Germinal center (tissue), 1 donor: ENCODE data around the gene UCKL1.

Source experiments
- DNase-seq: peaks from one replicate; pipeline ENCODE4 v3.0.0; 2012; ENCODE audit warnings: mixed read lengths, low spot score

UCKL1 gene

DNA sequence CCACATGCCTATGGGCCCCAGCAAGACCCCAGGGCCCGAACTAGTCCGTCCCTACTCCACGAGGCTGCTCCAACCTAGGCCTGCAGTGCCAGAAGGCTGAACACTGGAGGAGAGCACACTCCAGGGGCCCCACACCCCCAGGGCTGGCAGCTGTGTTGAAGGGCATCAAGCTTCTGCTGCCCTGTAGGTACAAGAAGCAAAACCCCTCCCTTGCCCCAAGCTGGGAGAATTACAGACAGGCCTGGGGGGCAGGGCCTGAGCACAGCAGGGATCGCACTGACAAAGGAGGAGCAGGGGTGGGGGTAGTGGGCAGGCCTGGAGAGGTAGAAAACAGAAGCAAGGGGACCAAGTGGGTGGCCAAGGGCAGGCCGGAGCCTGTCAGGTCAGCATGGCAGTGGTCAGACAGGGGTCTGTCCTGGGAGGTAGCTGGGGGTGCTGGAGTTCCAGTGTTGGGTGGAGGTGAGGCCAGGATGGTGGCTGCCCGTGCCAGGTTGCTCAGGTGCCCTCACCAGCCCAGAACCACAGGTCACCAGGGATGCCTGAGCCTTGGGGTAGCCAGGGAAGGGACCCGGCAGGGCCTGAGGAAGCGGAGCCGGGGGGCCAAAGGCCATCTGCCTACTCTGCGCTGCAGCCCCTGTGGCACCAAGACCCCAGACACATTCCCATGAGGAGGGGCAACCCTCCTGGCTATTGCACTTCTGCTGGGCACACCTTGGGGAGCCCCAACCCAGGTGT is 2.9 kb upstream of the UCKL1 start:
- DNase-seq: no peak

DNA sequence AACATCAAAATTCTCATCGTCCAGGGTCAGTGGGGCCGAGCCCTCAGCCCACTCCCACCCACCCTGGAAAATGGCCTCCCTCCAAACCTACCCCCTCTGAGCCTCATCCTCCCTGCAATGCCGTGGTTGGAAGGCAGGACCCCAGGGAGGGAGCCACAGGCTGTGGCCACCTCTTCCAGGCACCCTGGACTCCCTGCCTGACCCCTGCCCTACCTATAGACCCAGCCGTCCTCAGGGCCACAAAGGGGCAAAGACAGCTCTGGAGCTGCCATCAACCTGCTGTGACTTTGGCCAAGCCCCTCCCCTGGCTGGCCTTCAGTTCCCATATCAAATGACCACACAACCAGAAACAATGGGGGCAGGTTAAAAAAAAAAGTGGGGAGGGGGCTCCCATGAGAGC is 2.3 kb upstream of the UCKL1 start:
- no peak for DNase-seq

GRCh38 chr20:63957690-63958441 is 1.6 kb upstream of the UCKL1 start:
- no peak for DNase-seq

GRCh38 chr20:63957004-63957689 is 931 bp upstream of the UCKL1 start:
- peak; percentile 46 for DNase-seq

DNA sequence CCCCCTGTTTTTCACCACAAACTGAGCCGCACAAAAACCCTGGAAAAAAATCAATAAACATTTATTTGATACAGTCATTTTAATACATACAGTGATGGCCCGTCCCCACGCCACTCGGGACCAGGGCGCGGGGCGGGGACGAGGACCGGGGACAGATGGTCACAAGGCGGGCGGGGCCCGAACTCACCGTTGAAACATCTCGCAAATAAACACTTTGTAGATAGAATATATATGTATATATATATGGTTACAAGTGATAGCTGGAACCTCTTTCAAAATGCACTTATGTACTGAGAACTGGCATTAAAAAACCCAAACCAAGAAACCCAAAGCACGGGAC is 418 bp upstream of the UCKL1 start:
- DNase-seq: no peak

GRCh38 chr20:63955281-63955826 is 862 bp downstream of the UCKL1 start:
- peak; percentile 63 for DNase-seq

- no peak for DNase-seq
Observed at GRCh38 chr20:63953764-63954429, 2.3 kb downstream of the UCKL1 start.

DNA sequence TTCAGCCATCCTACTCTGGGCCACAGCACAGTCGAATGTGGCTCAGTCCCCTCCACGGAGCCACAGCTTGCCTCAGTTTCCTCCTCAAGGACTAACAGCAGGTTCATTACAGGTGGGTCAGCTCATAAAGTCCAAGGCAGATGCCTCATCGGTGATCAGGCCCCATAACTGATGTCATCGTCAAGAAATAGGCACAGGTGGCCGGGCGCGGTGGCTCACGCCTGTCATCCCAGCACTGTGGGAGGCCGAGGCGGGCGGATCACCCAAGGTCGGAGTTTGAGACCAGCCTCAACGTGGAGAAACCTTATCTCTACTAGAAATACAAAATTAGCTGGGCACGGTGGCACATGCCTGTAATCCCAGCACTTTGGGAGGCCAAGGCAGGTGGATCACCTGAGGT is 3.4 kb downstream of the UCKL1 start:
- no peak for DNase-seq

GRCh38 chr20:63952210-63952535 is 4.0 kb downstream of the UCKL1 start:
- DNase-seq: no peak

GRCh38 chr20:63951398-63952209 is 4.6 kb downstream of the UCKL1 start:
- DNase-seq: no peak

DNA sequence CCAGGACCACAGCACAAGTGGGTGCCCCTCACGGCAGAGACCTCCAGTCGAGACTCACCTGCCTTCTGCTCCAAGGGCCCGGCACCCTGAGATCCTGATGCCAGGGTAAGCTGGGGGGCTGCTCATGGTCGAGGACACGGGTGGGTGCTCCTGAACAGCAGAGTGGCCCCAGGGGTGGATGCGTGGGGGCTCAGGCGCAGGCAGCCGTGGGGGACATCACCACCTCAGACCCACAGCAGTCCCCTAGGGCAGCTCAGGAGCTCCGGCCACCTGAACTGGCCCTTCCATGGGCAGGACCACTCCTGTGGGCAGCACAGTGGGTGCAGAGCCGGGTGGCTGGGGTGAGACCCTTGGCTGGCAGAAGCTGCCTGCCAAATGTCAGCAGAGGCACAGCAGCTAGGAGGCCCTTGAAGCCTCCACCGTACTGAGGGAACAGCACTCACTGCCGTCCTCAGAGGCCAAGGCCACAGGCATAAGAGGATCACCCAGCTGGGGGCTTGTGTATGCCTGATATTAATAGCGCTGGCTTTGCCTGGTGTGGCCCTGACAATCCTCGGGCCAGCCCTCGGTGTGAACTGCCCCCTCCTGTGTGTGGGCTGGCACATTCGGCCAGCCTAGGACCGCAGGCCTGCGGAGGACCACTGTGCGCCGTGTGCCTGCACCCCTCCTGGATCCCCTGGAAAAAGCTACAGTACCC is 5.4 kb downstream of the UCKL1 start:
- DNase-seq: no peak

DNA sequence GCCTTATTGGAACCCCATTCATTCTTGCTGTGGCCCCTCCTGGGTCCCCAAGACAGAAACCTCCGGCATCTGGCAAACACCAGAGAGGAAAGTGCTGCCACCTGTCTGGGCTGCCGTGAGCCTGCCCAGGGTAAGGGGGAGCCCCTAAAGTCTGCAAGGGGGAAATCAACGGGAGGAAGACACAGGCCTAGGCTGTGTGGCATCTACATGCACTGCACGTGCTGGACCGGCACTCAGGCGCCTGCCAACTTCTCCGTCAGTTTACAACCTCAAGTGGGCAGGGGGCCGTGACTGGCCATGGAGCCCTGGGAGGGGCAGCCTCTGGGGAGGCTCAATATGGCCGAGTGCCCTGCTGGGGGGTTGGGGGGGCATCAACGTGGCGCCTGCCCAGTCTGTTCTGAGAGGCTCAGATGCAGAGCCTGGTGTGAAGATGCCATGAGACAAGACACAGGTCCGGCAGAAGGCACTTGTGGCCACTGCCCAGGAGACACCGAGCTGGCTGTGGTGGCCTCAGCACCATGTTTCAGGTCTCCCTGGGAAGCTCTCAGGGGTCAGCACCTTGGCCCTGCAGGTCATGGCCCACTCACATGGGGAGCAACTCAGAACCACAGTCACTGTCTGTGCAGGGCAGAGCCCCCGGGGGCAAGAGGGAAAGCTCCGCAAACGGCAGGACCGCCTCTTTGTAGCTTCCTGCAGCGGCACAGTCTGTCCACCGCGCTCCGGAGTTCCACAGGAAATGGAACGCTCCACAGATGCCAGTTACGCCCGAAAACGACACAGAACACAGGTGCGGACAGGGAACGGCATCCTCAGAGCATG is 8.4 kb downstream of the UCKL1 start:
- DNase-seq: peak; percentile 44

DNA sequence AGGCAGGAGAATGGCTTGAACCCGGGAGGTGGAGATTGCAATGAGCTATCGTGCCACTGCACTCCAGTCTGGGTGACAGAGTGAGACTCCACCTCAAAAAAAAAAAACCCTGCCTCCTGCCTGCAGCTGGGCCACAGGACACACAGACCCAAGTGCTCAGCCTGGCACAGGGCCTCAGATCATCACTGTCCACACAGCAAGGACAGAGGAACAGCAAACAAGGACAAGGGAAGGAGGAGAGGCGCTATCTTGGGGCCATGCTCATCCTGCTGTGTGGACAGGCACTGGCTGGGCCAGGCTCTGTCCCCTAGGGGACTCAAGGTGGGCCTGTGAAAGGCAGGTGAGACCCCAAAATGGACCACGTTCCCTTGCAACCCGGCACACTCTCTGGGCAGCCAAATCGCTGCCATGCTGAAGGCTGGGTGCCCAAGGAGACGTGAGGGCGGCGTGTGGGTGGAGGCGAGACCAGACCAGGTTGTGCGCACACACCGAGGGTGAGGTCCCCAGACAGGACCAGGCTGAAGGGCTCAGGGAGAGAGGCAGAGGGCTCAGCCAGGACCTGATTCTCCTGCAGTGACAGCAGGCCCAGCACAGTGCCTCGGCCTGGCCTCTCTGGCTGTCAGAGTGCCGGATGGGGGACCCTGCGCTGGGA is 9.1 kb downstream of the UCKL1 start:
- DNase-seq: no peak

DNA sequence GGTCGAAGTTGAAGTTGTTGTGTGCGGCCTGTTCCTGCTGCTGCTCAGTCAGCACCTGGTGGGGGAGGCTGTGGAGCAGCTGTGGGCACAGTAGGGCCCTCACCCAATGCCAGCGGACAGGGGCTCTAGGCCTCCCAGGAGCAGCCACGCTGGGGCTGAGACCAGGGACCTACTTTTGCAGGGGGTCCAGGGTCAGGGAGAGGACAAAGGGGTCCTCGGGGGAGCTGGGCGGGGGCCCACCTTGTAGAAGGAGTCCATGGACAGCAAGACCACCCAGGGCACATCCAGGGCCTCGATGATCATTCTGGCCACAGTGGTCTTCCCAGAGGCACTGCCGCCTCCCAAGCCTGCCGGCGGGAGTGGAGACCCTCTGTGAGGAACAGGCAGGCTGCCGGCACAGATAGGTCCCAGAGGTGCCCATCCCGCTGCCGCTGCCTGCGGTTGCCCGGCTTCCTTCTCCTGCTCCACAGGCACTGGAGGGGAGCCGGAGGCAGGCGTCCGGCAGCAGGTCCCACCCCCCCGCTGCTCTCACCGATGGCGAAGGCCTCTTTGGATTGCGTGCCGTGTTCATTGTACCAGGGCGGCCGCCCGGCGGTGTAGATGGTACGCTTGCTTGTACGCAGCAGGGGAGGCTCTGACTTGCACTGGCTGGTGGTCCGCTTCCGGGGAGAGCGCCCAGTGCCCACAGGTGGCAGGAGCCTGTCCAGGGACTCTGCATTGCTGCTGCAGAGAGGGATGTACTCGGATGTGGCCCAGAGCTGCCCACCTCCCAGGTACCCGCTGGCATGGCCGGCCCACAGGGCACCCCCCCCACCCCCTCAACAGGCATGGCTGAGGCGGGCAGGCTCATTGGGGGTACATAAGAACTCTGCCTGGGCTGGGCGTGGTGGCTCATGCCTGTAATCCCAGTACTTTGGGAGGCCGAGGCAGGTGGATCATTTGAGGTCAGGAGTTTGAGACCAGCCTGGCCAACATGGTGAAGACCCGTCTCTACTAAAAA is 10.0 kb downstream of the UCKL1 start:
- DNase-seq: no peak

DNA sequence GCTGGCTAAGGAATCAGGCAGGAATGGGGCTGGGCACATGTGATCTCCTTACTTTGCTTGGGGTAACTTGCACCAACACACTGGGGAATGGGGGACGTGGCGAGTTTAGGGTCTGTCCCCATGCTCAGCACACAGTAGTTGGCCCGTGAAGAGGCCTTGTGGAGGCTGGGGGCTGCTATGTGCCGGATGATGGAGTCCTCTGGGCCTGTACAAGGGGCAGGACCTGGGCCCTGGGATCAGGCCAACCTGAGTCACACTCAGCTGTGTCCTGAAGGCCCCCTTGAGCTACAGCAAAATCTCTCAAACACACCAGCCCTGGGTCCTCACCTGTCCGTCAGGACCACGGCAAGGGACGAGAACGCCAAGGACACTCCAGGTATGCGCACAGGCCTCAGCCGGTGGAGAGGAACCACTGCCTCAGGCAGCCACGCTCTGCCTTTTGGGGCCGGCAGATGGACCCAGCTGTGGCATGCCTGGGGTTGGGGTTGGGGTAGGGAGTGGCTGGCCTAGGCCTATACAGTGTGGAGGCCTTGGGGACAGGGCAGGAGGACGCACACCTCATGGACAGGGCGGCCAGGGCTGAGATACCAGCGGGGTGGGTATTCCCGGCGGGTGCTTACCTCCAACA is 11.1 kb downstream of the UCKL1 start:
- no peak for DNase-seq

- DNase-seq: no peak
Observed at GRCh38 chr20:63944078-63944941, 11.9 kb downstream of the UCKL1 start.

GRCh38 chr20:63943808-63944077 is 12.5 kb downstream of the UCKL1 start:
- DNase-seq: no peak
